ENCODE data around the gene HTR2B.
"Not testable (repeated sequence)": the region's sequence is repeated elsewhere in the genome, so short reads cannot be mapped to it uniquely, and the experiment has no call there.

Gene HTR2B

GRCh38 chr2:231133365-231134099 lies 8.7 kb upstream of the HTR2B start:
- no peak for DNase-seq (ENCODE audit: low read depth in 1 of 2, low spot score in 1 of 2)

GRCh38 chr2:231132129-231132528 lies 7.3 kb upstream of the HTR2B start:
- DNase-seq (ENCODE audit: low read depth in 1 of 2, low spot score in 1 of 2), result no peak

- no peak for DNase-seq (ENCODE audit: low read depth in 1 of 2, low spot score in 1 of 2)
Observed at GRCh38 chr2:231130336-231131056, 5.7 kb upstream of the HTR2B start.

GRCh38 chr2:231129216-231129615 lies 4.4 kb upstream of the HTR2B start:
- DNase-seq (ENCODE audit: low read depth in 1 of 2, low spot score in 1 of 2), result no peak

- no peak for DNase-seq (ENCODE audit: low read depth in 1 of 2, low spot score in 1 of 2)
Observed at GRCh38 chr2:231128541-231128940, 3.7 kb upstream of the HTR2B start.

GRCh38 chr2:231127936-231128335 lies 3.1 kb upstream of the HTR2B start:
- no peak for DNase-seq (ENCODE audit: low read depth in 1 of 2, low spot score in 1 of 2)

GRCh38 chr2:231127480-231127879 lies 2.6 kb upstream of the HTR2B start:
- no peak for DNase-seq (ENCODE audit: low read depth in 1 of 2, low spot score in 1 of 2)

GRCh38 chr2:231126123-231126522 lies 1.3 kb upstream of the HTR2B start:
- DNase-seq (ENCODE audit: low read depth in 1 of 2, low spot score in 1 of 2), result no peak

GRCh38 chr2:231123362-231123898 lies 1.4 kb downstream of the HTR2B start:
- no peak for DNase-seq (ENCODE audit: low read depth in 1 of 2, low spot score in 1 of 2)

- DNase-seq (ENCODE audit: low read depth in 1 of 2, low spot score in 1 of 2), result no peak
Observed at GRCh38 chr2:231118614-231118942, 6.3 kb downstream of the HTR2B start.

GRCh38 chr2:231117922-231118613 lies 6.8 kb downstream of the HTR2B start:
- no peak for DNase-seq (ENCODE audit: low read depth in 1 of 2, low spot score in 1 of 2)

- no peak for DNase-seq (ENCODE audit: low read depth in 1 of 2, low spot score in 1 of 2)
Observed at GRCh38 chr2:231117148-231117547, 7.7 kb downstream of the HTR2B start.

GRCh38 chr2:231115651-231116050 lies 9.2 kb downstream of the HTR2B start:
- DNase-seq (ENCODE audit: low read depth in 1 of 2, low spot score in 1 of 2), result no peak

GRCh38 chr2:231113489-231113888 lies 11.4 kb downstream of the HTR2B start:
- DNase-seq (ENCODE audit: low read depth in 1 of 2, low spot score in 1 of 2), result no peak

GRCh38 chr2:231111987-231112386 lies 12.9 kb downstream of the HTR2B start:
- no peak for DNase-seq (ENCODE audit: low read depth in 1 of 2, low spot score in 1 of 2)

GRCh38 chr2:231110551-231110950 lies 14.3 kb downstream of the HTR2B start:
- DNase-seq (ENCODE audit: low read depth in 1 of 2, low spot score in 1 of 2), result no peak

GRCh38 chr2:231104115-231104713 lies 20.6 kb downstream of the HTR2B start:
- DNase-seq (ENCODE audit: low read depth in 1 of 2, low spot score in 1 of 2), result peak; percentile 20

GRCh38 chr2:231102772-231103171 lies 22.1 kb downstream of the HTR2B start:
- DNase-seq (ENCODE audit: low read depth in 1 of 2, low spot score in 1 of 2), result no peak

- DNase-seq (ENCODE audit: low read depth in 1 of 2, low spot score in 1 of 2), result no peak
Observed at GRCh38 chr2:231100990-231101389, 23.9 kb downstream of the HTR2B start.

GRCh38 chr2:231100321-231100720 lies 24.5 kb downstream of the HTR2B start:
- not testable (repeated sequence) for DNase-seq (ENCODE audit: low read depth in 1 of 2, low spot score in 1 of 2)

- no peak for DNase-seq (ENCODE audit: low read depth in 1 of 2, low spot score in 1 of 2)
Observed at GRCh38 chr2:231099918-231100317, 24.9 kb downstream of the HTR2B start.

Data from stimulated activated CD4-positive, alpha-beta T cell treated with anti-CD3 and anti-CD28 coated beads, Interleukin-15, amount 100 ng/mL, for 1 hour (primary cell).